ENCODE data around the gene TXNRD1. TPM values are rescaled to one million over a fixed set of nuclear protein-coding genes. Genes with fewer than 3 reads are reported as not detected.
"Not testable (repeated sequence)": the region's sequence is repeated elsewhere in the genome, so short reads cannot be mapped to it uniquely, and the experiment has no call there.

Gene TXNRD1
- total RNA-seq, 1 donor from 2014 or later: 98.0 TPM

DNA sequence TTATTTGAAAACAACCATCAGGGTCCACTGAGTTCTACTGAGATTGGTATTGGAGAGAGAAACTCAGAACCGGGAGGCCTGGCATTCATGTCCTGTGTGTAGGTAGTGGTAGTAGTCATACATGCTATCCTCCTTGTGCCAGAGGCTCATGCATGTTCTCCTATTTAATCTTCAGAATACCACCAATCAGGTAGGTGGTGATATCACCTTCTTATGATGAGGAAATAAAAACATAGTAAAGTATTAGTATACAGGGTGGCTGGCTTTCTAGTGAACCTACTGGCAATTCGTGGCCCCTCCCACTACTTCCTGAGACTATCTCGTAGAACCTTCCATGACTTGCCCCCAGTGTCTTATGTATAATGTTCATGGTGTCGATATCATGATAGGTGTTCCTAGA is 47.4 kb downstream of the TXNRD1 start:
- no peak for DNase-seq
- Histone ChIP-seq H3K27me3 (ENCODE audit: low read depth) (no peaks in the 10 kb centered on the region), H3K4me3 (no peak overlapping the region), H3K27ac (replicated peaks) (no peak overlapping the region), H3K9me3 (replicated peaks) (no peaks in the 10 kb centered on the region), H3K36me3 (no peaks in the 10 kb centered on the region), H3K4me1 (no peaks in the 10 kb centered on the region)
- intact Hi-C loops (cut with micrococcal nuclease): no loop called here
- TF ChIP-seq, protein P1, sequence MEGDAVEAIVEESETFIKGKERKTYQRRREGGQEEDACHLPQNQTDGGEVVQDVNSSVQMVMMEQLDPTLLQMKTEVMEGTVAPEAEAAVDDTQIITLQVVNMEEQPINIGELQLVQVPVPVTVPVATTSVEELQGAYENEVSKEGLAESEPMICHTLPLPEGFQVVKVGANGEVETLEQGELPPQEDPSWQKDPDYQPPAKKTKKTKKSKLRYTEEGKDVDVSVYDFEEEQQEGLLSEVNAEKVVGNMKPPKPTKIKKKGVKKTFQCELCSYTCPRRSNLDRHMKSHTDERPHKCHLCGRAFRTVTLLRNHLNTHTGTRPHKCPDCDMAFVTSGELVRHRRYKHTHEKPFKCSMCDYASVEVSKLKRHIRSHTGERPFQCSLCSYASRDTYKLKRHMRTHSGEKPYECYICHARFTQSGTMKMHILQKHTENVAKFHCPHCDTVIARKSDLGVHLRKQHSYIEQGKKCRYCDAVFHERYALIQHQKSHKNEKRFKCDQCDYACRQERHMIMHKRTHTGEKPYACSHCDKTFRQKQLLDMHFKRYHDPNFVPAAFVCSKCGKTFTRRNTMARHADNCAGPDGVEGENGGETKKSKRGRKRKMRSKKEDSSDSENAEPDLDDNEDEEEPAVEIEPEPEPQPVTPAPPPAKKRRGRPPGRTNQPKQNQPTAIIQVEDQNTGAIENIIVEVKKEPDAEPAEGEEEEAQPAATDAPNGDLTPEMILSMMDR (IDR thresholded peaks at IDR 0.05; ENCODE audit: borderline replicate concordance): no peak

DNA sequence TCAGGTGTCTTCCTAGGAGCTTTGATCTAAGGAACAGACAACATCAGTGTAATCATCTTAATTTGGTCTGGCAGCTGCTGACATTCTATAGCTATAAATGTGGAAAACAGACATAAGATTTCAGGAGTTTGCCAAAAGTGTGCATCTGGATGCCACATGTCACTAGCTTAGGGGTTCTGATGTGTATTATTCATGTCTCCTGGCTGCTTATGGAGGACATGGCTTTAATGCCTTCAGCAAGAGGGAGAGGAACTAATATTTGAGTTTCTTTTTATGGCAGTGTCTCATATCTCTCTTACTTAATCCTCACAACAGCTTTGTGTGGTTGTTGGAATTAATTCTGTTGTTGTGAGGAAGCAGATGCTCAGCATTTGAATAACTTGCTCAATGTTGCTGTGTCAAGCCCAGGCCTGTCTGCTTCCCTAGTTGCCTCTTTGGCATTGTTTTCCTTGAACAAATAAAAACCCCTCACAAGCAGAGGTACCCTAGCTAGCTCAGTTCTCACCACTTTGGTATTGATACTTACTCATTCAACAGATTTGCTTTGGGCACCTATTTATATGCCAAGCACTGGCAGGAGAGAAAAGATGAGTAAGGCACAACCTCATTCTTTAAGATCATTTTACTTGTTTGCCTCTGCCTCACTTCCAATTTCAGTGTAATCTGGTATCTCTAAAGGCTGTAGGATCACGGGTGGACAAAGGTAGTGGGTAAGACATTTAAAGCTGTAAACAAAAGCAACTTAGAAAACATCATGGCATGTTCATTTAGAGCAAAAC is 48.2 kb downstream of the TXNRD1 start:
- no peak for DNase-seq
- Histone ChIP-seq H3K4me1 (no peaks in the 10 kb centered on the region), H3K9me3 (replicated peaks) (no peaks in the 10 kb centered on the region), H3K27ac (replicated peaks) (no peak overlapping the region), H3K27me3 (ENCODE audit: low read depth) (no peaks in the 10 kb centered on the region), H3K4me3 (no peak overlapping the region), H3K36me3 (no peaks in the 10 kb centered on the region)
- intact Hi-C loops (cut with micrococcal nuclease): no loop called here
- TF ChIP-seq, protein P1 (IDR thresholded peaks at IDR 0.05; ENCODE audit: borderline replicate concordance): no peak

DNA sequence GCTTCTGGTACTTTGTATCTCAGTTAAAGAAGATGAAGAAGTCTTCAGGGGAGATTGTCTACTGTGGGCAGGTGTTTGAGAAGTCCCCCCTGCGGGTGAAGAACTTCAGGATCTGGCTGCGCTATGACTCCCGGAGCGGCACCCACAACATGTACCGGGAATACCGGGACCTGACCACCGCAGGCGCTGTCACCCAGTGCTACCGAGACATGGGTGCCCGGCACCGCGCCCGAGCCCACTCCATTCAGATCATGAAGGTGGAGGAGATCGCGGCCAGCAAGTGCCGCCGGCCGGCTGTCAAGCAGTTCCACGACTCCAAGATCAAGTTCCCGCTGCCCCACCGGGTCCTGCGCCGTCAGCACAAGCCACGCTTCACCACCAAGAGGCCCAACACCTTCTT is 49.9 kb downstream of the TXNRD1 start:
- H3K27ac ChIP-seq (replicated peaks); H3K4me3 ChIP-seq; H3K27me3 ChIP-seq (ENCODE audit: low read depth); H3K4me1 ChIP-seq; H3K9me3 ChIP-seq (replicated peaks); DNase-seq; intact Hi-C loops (cut with micrococcal nuclease); H3K36me3 ChIP-seq: not testable (repeated sequence)

DNA sequence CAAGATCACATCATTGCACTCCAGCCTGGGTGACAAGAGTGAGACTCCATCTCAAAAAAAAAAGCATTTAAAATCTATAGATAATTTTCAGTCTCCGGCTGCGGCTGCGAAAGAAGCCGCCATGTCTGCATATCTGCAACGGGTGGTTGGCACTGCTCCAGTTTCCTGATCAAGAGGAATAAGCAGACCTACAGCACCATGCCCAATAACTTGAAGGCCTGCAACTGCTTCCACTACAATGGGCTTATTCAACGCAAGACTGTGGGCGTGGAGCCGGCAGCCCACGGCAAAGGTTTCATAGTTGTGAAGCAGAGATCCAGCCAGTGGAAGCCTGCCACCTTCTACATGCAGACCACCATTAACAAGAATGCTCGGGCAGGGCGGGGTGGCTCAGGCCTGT is 57.4 kb downstream of the TXNRD1 start:
- Histone ChIP-seq H3K27me3 (ENCODE audit: low read depth) (no peaks in the 10 kb centered on the region), H3K4me3 (no peak overlapping the region), H3K4me1 (no peaks in the 10 kb centered on the region), H3K36me3 (no peaks in the 10 kb centered on the region), H3K9me3 (replicated peaks) (no peaks in the 10 kb centered on the region), H3K27ac (replicated peaks) (no peak overlapping the region)
- intact Hi-C loops (cut with micrococcal nuclease): no loop called here
- DNase-seq: no peak
- TF ChIP-seq, protein P1 (IDR thresholded peaks at IDR 0.05; ENCODE audit: borderline replicate concordance): no peak

DNA sequence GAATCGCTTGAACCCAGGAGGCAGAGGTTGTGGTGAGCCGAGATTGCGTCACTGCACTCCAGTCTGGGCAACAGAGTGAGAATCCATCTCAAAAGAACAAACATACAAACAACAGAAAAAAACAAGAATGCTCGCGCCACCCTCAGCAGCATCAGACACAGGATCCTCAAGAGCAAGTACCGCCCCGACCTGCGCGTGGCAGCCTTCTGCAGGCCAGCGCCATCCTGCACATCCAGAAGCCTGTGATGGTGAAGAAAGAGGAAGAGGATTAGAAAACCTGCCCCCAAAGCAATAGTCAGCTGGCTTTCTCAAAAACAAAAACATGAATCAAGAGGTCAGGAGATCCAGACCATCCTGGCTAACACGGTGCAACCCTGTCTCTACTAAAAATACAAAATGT is 57.9 kb downstream of the TXNRD1 start:
- TF ChIP-seq, protein P1 (IDR thresholded peaks at IDR 0.05; ENCODE audit: borderline replicate concordance): no peak
- Histone ChIP-seq H3K4me1 (no peaks in the 10 kb centered on the region), H3K27me3 (ENCODE audit: low read depth) (no peaks in the 10 kb centered on the region), H3K27ac (replicated peaks) (no peak overlapping the region), H3K9me3 (replicated peaks) (no peaks in the 10 kb centered on the region), H3K36me3 (no peaks in the 10 kb centered on the region), H3K4me3 (no peak overlapping the region)
- intact Hi-C loops (cut with micrococcal nuclease): no loop called here
- no peak for DNase-seq

DNA sequence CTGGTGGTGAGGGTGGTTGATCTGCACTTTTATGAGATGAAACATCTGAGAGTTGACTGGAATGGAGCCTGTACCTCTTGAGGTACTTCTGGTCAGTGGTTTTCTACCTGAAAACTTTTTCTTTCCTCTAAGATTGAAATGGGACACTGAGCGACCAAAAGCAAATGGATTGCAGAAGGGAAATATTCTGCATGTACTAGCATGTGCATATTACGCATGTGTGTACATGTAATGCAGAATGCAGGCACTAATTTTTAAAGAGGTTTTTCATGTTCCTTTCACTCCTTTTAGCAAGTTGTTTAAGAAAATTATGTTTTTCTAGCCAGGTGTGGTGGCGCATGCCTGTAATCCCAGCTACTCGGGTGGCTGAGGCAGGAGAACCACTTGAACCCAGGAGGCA is 59.2 kb downstream of the TXNRD1 start:
- no peak for DNase-seq
- Histone ChIP-seq H3K4me1 (no peaks in the 10 kb centered on the region), H3K4me3 (no peak overlapping the region), H3K36me3 (no peaks in the 10 kb centered on the region), H3K9me3 (replicated peaks) (no peaks in the 10 kb centered on the region), H3K27ac (replicated peaks) (no peak overlapping the region), H3K27me3 (ENCODE audit: low read depth) (no peaks in the 10 kb centered on the region)
- intact Hi-C loops (cut with micrococcal nuclease): no loop called here
- TF ChIP-seq, protein P1 (IDR thresholded peaks at IDR 0.05; ENCODE audit: borderline replicate concordance): no peak
